RWPE1 (cell line): Measurements from ENCODE around the gene WDR18.

ENCODE experiments used
- CTCF ChIA-PET: fragments of 350-600 bp; sonication (Branson Sonifier 250); formaldehyde crosslinking; extraction: SDS; loops from one replicate; lab custom pipeline; 2021; lab: Yijun Ruan, JAX
- POLR2A ChIA-PET: fragments of 400-600 bp; formaldehyde crosslinking; extraction: SDS; loops from one replicate; lab custom pipeline; 2020; ENCODE audit warnings: antibody characterized with exemption; ENCODE audit not compliant: low non-redundant PET; lab: Yijun Ruan, JAX
- DNase-seq: peaks from one replicate; pipeline ENCODE4 v3.0.0; 2012; ENCODE audit warnings: low spot score
- H3K27ac ChIP-seq: fragments of 450-650 bp; 2 replicates; pipeline ENCODE4 v1.5.1; 2017
- CTCF ChIP-seq: fragments of 450-650 bp; conservative IDR thresholded peaks from 2 replicates; pipeline ENCODE4 v1.5.1; 2017; ENCODE audit warnings: low read depth, mild to moderate bottlenecking

Gene WDR18

GRCh38 chr19:995051-995827 is 11.1 kb downstream of the WDR18 start:
- H3K27ac ChIP-seq: peak overlapping the region; percentile 51
- DNase-seq: no peak
- ChIA-PET POLR2A (no interaction called here), CTCF (interaction anchor here (0.6 to 1.6 kb wide), 4 partner anchors 25 to 198 kb away, joined by 3 to 4 read pairs (median 4); no protein-coding TSS in a partner anchor)
- TF ChIP-seq CTCF: no peak

GRCh38 chr19:996051-996838 is 12.1 kb downstream of the WDR18 start:
- CTCF ChIA-PET: interaction anchor here (0.5 to 1.6 kb wide), 5 partner anchors 9 to 320 kb away, joined by 3 to 4 read pairs (median 3); no protein-coding TSS in a partner anchor
- DNase-seq: peak; percentile 75
- POLR2A ChIA-PET: no interaction called here
- H3K27ac ChIP-seq: peak overlapping the region; percentile 35
- no peak for TF ChIP-seq CTCF

DNA sequence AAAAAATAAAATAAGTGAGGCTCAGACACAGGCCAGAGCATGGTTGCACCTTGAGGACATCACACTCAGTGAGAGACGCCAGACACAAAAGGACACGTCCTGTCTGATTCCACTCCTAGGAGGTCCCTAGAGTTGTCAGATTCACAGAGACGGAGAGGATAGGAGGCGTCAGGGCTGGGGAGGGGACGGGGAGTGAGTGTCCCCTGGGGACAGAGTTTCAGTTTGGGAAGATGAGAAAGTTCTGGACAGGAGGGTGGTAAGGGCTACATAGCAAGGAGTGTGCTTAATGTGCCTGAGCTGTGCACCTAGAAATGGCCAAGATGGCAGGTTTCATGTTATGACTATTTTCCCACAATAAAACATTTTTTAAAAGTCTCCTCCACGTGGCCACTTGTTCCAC is 13.9 kb downstream of the WDR18 start:
- POLR2A ChIA-PET: interaction anchor here (0.5 to 0.6 kb wide), 2 partner anchors 79 to 495 kb away, joined by 3 to 5 read pairs; no protein-coding TSS in a partner anchor
- no peak for DNase-seq
- CTCF ChIA-PET: no interaction called here
- no peak overlapping the region for H3K27ac ChIP-seq
- no peak for TF ChIP-seq CTCF

DNA sequence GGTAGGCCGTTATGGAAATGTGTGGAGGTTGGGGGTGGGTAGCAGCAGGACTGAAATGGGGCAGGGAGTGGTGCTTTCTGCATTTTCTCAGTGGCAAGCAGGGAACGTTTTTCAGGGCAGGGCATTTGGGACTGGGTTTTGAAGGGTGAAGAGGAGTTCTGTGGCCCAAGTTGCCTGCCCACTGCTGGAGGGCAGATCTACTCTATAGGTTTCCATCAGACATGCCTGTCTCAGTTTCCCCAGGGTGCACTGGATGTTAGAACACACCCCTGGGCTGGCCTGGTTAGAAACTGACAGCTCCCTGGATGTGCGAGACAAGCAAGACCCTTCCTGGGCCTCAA is 15.2 kb downstream of the WDR18 start:
- no peak for TF ChIP-seq CTCF
- H3K27ac ChIP-seq: no peak overlapping the region
- CTCF ChIA-PET: no interaction called here
- POLR2A ChIA-PET: no interaction called here
- no peak for DNase-seq

- no peak within 1 kb of the TSS for H3K27ac ChIP-seq
- DNase-seq: peak; percentile 54
- TF ChIP-seq CTCF: no peak; the same call in 1 of the 2 replicates
- POLR2A ChIA-PET: no interaction called here
- CTCF ChIA-PET: no interaction called here
These were observed 15.9 kb downstream of the WDR18 start, which contains the start of gene GRIN3B for GRCh38 chr19:1000095-1000494. Gene GRIN3B, plus strand, starts transcription at chr19:1000419. Its CDS starts 19 bp downstream, at chr19:1000438.
